Esophagus muscularis mucosa (tissue), 4 donors: ENCODE data around the gene CLCNKB. TPM values are rescaled to one million over a fixed set of nuclear protein-coding genes. Genes with fewer than 3 reads are reported as not detected.
"Not testable (repeated sequence)": the region's sequence is repeated elsewhere in the genome, so short reads cannot be mapped to it uniquely, and the experiment has no call there.

ENCODE experiments used
- DNase-seq: peaks from one replicate; pipeline ENCODE4 v3.0.0-alpha.2; 2017; ENCODE audit errors: extremely low spot score
- H3K27ac ChIP-seq, 4 donors: fragments of 200-600 bp; sonication (generic); replicated peaks in 1 of 4; 1 replicate in 3 of 4; 2 replicates in 1 of 4; pipeline ENCODE4 v1.5.1; 2016 to 2019; ENCODE audit warnings: mild to moderate bottlenecking in 1 of 4
- H3K27me3 ChIP-seq, 4 donors: fragments of 200-600 bp; sonication (generic); one replicate each; pipeline versions ENCODE4 v1.5.1 to v1.6.0; 2016 to 2019
- H3K36me3 ChIP-seq, 4 donors: fragments of 200-600 bp; sonication (generic); one replicate each; pipeline ENCODE4 v1.5.1; 2016 to 2019
- H3K4me1 ChIP-seq, 4 donors: fragments of 200-600 bp; sonication (generic); one replicate each; pipeline ENCODE4 v1.5.1; 2016 to 2019
- H3K4me3 ChIP-seq, 4 donors: fragments of 200-600 bp; sonication (generic); 1 replicate in 2 of 4; 2 replicates in 2 of 4; pipeline ENCODE4 v1.5.1; 2016 to 2019; ENCODE audit warnings: mild to moderate bottlenecking in 4 of 4, moderate library complexity in 1 of 4
- H3K9me3 ChIP-seq, 4 donors: fragments of 200-600 bp; sonication (generic); 1 replicate in 3 of 4; 2 replicates in 1 of 4; pipeline ENCODE4 v1.5.1; 2016 to 2019
- EP300 ChIP-seq: sonication (generic); formaldehyde crosslinking; IDR thresholded peaks from one replicate; pipeline ENCODE4 v1.6.1; 2017; ENCODE audit warnings: antibody characterized with exemption
- POLR2A ChIP-seq: fragments of 450-650 bp; IDR thresholded peaks from one replicate; pipeline ENCODE4 v1.6.1; 2017; ENCODE audit warnings: antibody characterized with exemption, moderate library complexity, mild to moderate bottlenecking, low read depth
- POLR2AphosphoS5 ChIP-seq, 2 donors: sonication (generic); formaldehyde crosslinking; IDR thresholded peaks; one replicate each; pipeline ENCODE4 v1.6.1; 2017; ENCODE audit warnings: antibody characterized with exemption in 2 of 2
- WGBS: methylation state at CpG from one replicate; pipeline ENCODE4 v1.1.5; 2018; 5-methylcytosine and 5-hydroxymethylcytosine counted together
- intact Hi-C: fragments of 100-400 bp; cut with DNase I; formaldehyde crosslinking; loops from one replicate; pipeline ENCODE4 v1.15.1; 2023
- total RNA-seq, 4 donors: library from RNA; depleted of rRNA; stranded (reverse); fragments of >200 nt; gene quantifications; one replicate each; pipeline versions ENCODE4 v1.1.0 to v1.2.1, GENCODE V29; 2016
- TF ChIP-seq, protein P1 (sequence below), 3 experiments: fragments of 200-600 bp in 2 of 3; fragments of 450-650 bp in 1 of 3; sonication (generic) in 2 of 3; IDR thresholded peaks; one replicate each; pipeline ENCODE4 v1.5.1; 2017 to 2019; ENCODE audit warnings: antibody characterized with exemption in 3 of 3, mild to moderate bottlenecking in 2 of 3, moderate library complexity in 1 of 3

The CLCNKB gene
- total RNA-seq, 4 donors from 2014 or later, result 0.34 TPM; not detected in 3

DNA sequence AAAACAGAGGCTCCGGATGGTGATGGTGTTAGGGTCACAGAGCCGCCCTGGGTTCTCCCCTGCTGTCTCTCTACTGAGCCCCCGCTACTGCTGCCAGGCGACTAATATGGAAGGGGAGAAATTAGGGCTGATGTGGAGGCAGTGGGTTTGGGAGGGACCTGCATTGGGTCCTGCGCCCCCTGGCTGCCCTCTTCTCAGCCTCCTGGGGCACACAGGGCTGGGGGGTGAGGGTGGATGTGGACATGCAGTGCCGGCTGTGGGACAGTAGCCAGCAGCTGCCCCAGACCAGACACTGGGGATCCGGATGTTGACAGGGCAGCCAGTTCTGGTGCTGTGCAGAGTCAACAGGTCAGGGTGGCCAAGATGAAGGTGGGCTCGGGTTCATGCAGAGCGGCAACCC, 1.5 kb upstream of the CLCNKB start:
- Histone ChIP-seq H3K4me1 (no peaks in the 10 kb centered on the region), H3K4me3 (no peak overlapping the region), H3K36me3 (no peaks in the 10 kb centered on the region), H3K27ac (no peak overlapping the region), H3K27me3 (no peaks in the 10 kb centered on the region), H3K9me3 (no peaks in the 10 kb centered on the region)
- no peak for DNase-seq
- WGBS, result 87% methylated on average over 4 of the region's 9 CpGs
- no peak for TF ChIP-seq POLR2AphosphoS5 (IDR thresholded peaks at IDR 0.05)
- no peak for TF ChIP-seq POLR2A
- TF ChIP-seq EP300, result no peak
- TF ChIP-seq, protein P1, sequence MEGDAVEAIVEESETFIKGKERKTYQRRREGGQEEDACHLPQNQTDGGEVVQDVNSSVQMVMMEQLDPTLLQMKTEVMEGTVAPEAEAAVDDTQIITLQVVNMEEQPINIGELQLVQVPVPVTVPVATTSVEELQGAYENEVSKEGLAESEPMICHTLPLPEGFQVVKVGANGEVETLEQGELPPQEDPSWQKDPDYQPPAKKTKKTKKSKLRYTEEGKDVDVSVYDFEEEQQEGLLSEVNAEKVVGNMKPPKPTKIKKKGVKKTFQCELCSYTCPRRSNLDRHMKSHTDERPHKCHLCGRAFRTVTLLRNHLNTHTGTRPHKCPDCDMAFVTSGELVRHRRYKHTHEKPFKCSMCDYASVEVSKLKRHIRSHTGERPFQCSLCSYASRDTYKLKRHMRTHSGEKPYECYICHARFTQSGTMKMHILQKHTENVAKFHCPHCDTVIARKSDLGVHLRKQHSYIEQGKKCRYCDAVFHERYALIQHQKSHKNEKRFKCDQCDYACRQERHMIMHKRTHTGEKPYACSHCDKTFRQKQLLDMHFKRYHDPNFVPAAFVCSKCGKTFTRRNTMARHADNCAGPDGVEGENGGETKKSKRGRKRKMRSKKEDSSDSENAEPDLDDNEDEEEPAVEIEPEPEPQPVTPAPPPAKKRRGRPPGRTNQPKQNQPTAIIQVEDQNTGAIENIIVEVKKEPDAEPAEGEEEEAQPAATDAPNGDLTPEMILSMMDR (IDR thresholded peaks at IDR 0.05), result no peak
- intact Hi-C loops, result no loop called here

DNA sequence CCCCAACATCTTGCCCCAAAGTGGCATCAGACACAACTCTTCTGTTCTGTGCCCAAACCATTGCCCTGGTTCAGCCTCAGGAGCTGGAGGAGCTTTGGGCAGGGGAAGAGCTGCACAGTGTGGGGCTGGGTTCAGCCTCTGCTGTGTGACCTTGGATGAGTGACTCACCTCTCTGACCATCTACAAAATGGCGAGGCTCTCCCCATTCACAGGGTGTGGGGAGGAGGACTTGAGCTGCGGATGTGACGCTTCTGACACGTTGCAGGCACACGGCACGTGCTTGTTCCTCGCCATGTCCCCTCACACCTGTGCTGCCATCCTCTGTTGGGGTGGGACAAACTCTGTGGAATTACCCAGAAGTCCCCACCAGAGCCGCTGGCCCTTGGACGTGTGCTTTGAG, 928 bp upstream of the CLCNKB start:
- H3K27me3 ChIP-seq, H3K9me3 ChIP-seq, H3K36me3 ChIP-seq, intact Hi-C loops, H3K4me3 ChIP-seq, H3K4me1 ChIP-seq, DNase-seq, H3K27ac ChIP-seq: not testable (repeated sequence)
- 100% methylated on average over 1 of the region's 9 CpGs for WGBS

DNA sequence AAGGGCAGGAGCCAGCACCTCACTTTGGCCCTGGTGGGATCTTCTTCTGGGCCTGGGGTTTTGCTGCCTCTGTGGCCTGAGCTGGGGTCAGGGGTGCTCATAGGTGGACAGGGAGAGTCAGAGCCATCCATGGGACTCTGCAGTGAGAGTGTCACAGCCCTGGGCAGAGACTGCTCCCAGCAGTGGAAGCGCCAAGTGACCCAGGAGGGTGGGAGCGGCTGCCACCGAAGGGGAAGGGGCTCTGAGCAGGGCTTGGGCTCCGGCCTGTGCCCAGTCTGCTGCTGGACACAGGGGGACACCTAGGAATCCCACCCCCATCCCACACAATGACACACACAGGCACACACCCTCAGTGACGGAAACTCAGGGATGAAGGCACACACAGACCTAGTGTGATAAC, 368 bp downstream of the CLCNKB start:
- Histone ChIP-seq H3K9me3 (no peaks in the 10 kb centered on the region), H3K27ac (no peak overlapping the region), H3K36me3 (no peaks in the 10 kb centered on the region), H3K27me3 (no peaks in the 10 kb centered on the region), H3K4me3 (no peak overlapping the region), H3K4me1 (peaks cover 6 to 10% (median 10%) of the 10 kb centered on the region in 4 donors)
- no peak for DNase-seq
- 100% methylated on average over 3 of the region's 5 CpGs for WGBS
- intact Hi-C loops, result no loop called here
- TF ChIP-seq EP300 (no peak), POLR2AphosphoS5 (IDR thresholded peaks at IDR 0.05) (no peak), POLR2A (no peak)
- TF ChIP-seq, protein P1 (IDR thresholded peaks at IDR 0.05), result no peak

DNA sequence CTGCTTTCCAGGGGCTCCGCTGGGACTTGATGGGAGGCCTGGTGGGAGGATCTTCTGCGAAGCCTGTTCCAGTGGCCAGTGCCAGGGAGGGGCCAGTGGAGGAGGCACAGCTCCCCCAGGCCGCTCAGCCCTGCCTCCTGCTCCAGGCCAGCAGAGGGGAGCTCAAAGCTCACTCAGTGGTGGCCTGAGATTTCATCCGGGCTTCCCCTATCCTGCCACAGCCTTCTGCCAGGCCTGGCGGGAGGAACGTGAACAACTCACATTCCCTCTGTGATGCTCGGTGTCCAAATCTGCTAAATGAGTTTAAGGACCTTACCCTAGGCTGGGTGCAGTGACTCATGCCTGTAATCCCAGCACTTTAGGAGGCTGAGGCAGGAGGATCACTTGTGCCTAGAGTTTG, 3.3 kb downstream of the CLCNKB start:
- TF ChIP-seq POLR2A, result no peak
- TF ChIP-seq POLR2AphosphoS5 (IDR thresholded peaks at IDR 0.05), result no peak
- no peak for TF ChIP-seq EP300
- TF ChIP-seq, protein P1 (IDR thresholded peaks at IDR 0.05), result no peak
- Histone ChIP-seq H3K27ac (no peak overlapping the region), H3K4me1 (peaks cover 8 to 12% (median 12%) of the 10 kb centered on the region in 4 donors), H3K4me3 (no peak overlapping the region), H3K36me3 (no peaks in the 10 kb centered on the region), H3K9me3 (no peaks in the 10 kb centered on the region), H3K27me3 (no peaks in the 10 kb centered on the region)
- WGBS, result 79% methylated on average over 6 of the region's 7 CpGs
- intact Hi-C loops, result no loop called here
- no peak for DNase-seq

DNA sequence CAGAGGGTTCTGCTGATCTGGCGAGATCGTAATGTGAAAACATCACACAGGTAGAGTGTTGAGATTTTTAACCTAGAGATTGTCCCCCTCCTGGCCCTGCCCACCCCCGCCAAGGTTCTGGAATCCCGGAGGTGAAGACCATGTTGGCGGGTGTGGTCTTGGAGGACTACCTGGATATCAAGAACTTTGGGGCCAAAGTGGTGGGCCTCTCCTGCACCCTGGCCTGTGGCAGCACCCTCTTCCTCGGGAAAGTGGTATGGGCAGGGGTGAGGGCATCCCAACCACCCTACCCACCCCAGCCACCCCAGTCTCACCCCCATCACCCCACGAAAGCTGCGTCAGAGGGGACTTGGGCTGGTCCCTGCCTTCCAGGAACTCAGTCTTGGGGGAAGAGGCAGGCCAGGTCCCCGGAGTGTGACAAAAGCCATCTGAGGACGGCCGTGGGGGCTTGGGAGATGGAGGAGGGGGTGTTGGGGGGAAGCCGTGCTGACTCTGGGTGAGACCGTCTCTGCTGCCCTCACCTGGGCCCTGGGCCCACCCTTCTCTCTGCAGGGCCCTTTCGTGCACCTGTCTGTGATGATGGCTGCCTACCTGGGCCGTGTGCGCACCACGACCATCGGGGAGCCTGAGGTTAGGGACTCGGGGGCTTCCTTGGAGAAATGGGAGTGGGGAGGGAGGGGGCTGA, 4.4 kb downstream of the CLCNKB start:
- TF ChIP-seq, protein P1 (IDR thresholded peaks at IDR 0.05), result no peak
- TF ChIP-seq POLR2AphosphoS5 (IDR thresholded peaks at IDR 0.05), result no peak
- no peak for TF ChIP-seq POLR2A
- TF ChIP-seq EP300, result no peak
- Histone ChIP-seq H3K4me1 (peaks cover 8 to 12% (median 12%) of the 10 kb centered on the region in 4 donors), H3K9me3 (no peaks in the 10 kb centered on the region), H3K27me3 (no peaks in the 10 kb centered on the region), H3K4me3 (peak overlapping the region in 3 of 4 donors; percentile 53 to 57 (median 53)), H3K36me3 (no peaks in the 10 kb centered on the region), H3K27ac (no peak overlapping the region)
- WGBS, result 81% methylated on average over 8 of the region's 19 CpGs
- no peak for DNase-seq
- intact Hi-C loops, result no loop called here
